Measurements from ENCODE around the gene PKHD1.

The PKHD1 gene

DNA sequence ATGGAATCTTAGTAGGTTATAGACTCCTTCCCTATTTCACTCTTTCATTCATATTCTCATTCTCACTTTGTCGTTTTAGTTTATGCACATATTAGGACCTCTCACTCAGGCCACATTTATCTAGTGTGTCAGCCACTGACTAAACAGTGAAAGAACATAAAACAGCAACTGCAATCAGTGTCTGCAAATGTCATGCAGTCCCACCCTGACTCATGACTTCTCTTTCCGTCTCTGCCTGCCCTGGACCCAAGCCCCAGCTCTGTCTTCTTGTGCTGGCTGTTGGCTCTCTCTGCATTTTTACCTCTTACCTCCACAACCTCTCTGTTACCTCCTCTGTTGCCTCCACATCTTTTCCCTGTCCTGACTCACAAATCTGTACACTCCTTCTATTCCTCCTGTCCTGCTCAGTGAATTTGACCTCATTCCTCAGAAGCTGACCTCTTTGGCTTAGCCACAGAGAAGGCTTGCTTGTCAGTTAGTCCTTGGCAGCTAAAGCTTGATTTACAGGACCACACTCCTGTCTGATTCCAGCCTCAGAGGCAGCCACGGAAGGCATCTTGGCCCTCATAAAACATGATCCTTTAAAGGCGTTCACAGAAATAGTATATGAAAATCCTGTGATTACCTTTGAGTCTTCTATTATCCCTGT, 247.6 kb downstream of the PKHD1 start:
- no peak for TF ChIP-seq GABPA (IDR thresholded peaks at IDR 0.05; ENCODE audit: low read depth)
- TF ChIP-seq, protein P1, sequence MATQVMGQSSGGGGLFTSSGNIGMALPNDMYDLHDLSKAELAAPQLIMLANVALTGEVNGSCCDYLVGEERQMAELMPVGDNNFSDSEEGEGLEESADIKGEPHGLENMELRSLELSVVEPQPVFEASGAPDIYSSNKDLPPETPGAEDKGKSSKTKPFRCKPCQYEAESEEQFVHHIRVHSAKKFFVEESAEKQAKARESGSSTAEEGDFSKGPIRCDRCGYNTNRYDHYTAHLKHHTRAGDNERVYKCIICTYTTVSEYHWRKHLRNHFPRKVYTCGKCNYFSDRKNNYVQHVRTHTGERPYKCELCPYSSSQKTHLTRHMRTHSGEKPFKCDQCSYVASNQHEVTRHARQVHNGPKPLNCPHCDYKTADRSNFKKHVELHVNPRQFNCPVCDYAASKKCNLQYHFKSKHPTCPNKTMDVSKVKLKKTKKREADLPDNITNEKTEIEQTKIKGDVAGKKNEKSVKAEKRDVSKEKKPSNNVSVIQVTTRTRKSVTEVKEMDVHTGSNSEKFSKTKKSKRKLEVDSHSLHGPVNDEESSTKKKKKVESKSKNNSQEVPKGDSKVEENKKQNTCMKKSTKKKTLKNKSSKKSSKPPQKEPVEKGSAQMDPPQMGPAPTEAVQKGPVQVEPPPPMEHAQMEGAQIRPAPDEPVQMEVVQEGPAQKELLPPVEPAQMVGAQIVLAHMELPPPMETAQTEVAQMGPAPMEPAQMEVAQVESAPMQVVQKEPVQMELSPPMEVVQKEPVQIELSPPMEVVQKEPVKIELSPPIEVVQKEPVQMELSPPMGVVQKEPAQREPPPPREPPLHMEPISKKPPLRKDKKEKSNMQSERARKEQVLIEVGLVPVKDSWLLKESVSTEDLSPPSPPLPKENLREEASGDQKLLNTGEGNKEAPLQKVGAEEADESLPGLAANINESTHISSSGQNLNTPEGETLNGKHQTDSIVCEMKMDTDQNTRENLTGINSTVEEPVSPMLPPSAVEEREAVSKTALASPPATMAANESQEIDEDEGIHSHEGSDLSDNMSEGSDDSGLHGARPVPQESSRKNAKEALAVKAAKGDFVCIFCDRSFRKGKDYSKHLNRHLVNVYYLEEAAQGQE (IDR thresholded peaks at IDR 0.05; ENCODE audit: insufficient replicate concordance, low read depth): no peak
- TF ChIP-seq POLR2AphosphoS5 (IDR thresholded peaks at IDR 0.05; ENCODE audit: low read depth): no peak
- no peak for TF ChIP-seq SPI1 (IDR thresholded peaks at IDR 0.05; ENCODE audit: borderline replicate concordance, low read depth)
- TF ChIP-seq, protein P2, sequence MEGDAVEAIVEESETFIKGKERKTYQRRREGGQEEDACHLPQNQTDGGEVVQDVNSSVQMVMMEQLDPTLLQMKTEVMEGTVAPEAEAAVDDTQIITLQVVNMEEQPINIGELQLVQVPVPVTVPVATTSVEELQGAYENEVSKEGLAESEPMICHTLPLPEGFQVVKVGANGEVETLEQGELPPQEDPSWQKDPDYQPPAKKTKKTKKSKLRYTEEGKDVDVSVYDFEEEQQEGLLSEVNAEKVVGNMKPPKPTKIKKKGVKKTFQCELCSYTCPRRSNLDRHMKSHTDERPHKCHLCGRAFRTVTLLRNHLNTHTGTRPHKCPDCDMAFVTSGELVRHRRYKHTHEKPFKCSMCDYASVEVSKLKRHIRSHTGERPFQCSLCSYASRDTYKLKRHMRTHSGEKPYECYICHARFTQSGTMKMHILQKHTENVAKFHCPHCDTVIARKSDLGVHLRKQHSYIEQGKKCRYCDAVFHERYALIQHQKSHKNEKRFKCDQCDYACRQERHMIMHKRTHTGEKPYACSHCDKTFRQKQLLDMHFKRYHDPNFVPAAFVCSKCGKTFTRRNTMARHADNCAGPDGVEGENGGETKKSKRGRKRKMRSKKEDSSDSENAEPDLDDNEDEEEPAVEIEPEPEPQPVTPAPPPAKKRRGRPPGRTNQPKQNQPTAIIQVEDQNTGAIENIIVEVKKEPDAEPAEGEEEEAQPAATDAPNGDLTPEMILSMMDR (IDR thresholded peaks at IDR 0.05; ENCODE audit: insufficient read depth, low read length): no peak
- Histone ChIP-seq H3K27ac (replicated peaks) (no peak overlapping the region), H3K4me3 (replicated peaks; ENCODE audit: insufficient read depth, low read length) (no peak overlapping the region), H3K27me3 (ENCODE audit: insufficient read depth, poor library complexity, severe bottlenecking) (peaks cover 8% of the 10 kb centered on the region)
- DNase-seq (ENCODE audit: low read depth in 1 of 2, low spot score in 1 of 2): no peak

DNA sequence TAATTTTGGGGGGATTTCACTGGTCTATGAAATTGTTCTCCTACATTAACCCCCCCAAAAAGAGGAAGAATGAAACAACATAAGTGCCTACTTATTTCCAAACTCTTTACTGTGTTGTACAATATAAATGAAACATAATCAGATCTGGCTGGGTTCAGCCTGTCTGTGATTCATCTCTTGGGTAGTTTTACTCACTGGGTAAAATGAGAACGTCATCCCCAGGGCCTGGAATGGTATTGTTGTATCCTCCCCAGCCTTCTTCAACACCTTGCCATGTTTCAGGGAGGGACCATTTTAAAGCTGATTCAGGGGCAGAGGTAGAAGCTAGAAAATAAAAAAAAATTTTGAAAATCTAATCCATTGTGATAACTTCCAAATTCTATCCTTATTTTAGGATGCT, 256.7 kb downstream of the PKHD1 start:
- Histone ChIP-seq H3K27me3 (ENCODE audit: insufficient read depth, poor library complexity, severe bottlenecking) (no peaks in the 10 kb centered on the region), H3K4me3 (replicated peaks; ENCODE audit: insufficient read depth, low read length) (no peak overlapping the region), H3K27ac (replicated peaks) (no peak overlapping the region)
- TF ChIP-seq SPI1 (IDR thresholded peaks at IDR 0.05; ENCODE audit: borderline replicate concordance, low read depth) (no peak), GABPA (IDR thresholded peaks at IDR 0.05; ENCODE audit: low read depth) (no peak), POLR2AphosphoS5 (IDR thresholded peaks at IDR 0.05; ENCODE audit: low read depth) (no peak)
- TF ChIP-seq, protein P2 (IDR thresholded peaks at IDR 0.05; ENCODE audit: insufficient read depth, low read length): no peak
- TF ChIP-seq, protein P1 (IDR thresholded peaks at IDR 0.05; ENCODE audit: insufficient replicate concordance, low read depth): no peak
- DNase-seq (ENCODE audit: low read depth in 1 of 2, low spot score in 1 of 2): no peak

DNA sequence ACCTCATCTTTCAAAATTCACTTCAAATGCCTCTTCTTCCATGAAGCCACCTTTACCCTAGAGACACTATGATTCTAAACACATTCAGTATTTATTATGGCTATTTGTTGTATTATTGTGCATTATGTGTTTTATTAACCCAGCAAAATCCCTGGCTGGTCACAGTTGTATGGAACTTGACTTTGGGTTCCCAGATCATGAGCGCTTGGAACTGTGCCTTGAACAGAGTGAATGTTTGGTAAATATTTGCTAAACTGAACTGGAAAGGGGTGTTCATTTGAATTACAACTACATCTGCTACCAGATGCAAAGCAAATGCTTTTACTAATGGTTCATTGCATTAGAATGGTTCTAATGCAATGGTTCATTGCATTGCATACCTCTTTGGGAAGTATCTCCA, 259.8 kb downstream of the PKHD1 start:
- TF ChIP-seq, protein P1 (IDR thresholded peaks at IDR 0.05; ENCODE audit: insufficient replicate concordance, low read depth): no peak
- TF ChIP-seq GABPA (IDR thresholded peaks at IDR 0.05; ENCODE audit: low read depth) (no peak), POLR2AphosphoS5 (IDR thresholded peaks at IDR 0.05; ENCODE audit: low read depth) (no peak), SPI1 (IDR thresholded peaks at IDR 0.05; ENCODE audit: borderline replicate concordance, low read depth) (no peak)
- TF ChIP-seq, protein P2 (IDR thresholded peaks at IDR 0.05; ENCODE audit: insufficient read depth, low read length): no peak
- no peak overlapping the region for H3K27ac ChIP-seq (replicated peaks)

More for the DNA sequence above, 259.8 kb downstream of the PKHD1 start:
- no peaks in the 10 kb centered on the region for H3K27me3 ChIP-seq (ENCODE audit: insufficient read depth, poor library complexity, severe bottlenecking)
- DNase-seq (ENCODE audit: low read depth in 1 of 2, low spot score in 1 of 2): no peak
- H3K4me3 ChIP-seq (replicated peaks; ENCODE audit: insufficient read depth, low read length): no peak overlapping the region

Measured in HL-60 (cell line).